HG03025 (cell line): ENCODE results near the gene MYMX.
"Not testable (repeated sequence)": the region's sequence is repeated elsewhere in the genome, so short reads cannot be mapped to it uniquely, and the experiment has no call there.

Experiments
- ATAC-seq: cut with Tn5 transposase; IDR thresholded peaks from one replicate; pipeline ENCODE4 v1.9.1; 2021; ENCODE audit warnings: mild to moderate bottlenecking, moderate library complexity; ENCODE audit not compliant: unreplicated experiment, low FRiP score

Gene MYMX

DNA sequence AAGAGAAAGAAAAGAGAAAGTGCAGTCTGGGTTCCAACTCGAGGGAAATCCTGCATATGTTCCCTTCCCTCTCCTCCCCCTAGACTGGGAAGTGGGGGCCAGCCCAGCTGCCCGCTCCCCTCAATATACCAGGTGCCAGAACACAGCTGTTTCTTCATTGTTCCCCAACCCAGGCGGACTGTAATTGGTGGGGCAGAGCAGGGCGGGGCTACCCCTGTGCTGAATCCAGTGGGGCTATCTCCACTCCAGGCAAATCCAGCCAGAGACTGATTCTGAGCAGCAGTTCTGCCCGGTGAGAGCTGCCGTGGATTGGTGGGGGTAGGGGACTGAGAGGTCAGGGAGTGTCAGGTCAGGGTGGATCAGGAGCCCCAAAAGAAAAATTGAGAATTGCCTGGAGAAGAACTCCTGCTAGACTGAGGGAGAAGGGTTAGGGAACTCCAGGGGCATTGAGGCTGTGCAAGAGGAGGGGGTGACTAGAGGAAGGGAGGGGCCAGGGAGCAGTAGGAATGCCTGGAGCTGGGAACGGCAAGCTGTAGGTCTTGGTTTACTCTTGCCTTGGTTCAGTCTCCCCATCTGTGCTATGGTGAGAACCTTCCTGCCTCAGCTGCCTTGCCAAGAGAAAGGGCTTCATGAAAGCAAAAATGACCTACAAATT lies at the start of gene MYMX:
TSS of gene MYMX (plus strand) at position 250 of the 655 bp plus-strand sequence. CDS start 546 bp downstream, outside the sequence.
- no peak for ATAC-seq

DNA sequence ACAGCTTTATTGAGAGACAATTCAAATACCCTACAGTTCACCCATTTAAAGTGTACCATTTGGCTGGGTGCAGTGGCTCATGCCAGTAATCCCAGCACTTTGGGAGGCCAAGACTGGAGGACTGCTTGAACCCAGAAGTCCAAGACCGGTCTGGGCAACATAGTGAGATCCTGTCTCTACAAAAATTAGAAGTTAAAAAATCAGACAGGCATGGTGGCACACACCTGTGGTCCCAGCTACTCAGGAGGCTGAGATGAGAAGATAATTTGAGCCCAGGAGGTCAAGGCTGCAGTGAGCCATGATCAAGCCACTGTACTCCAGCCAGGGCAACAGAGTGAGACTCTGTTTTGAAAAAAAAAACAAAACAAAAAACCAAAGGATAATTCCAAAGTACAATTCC lies 49.2 kb upstream of the MYMX start:
- ATAC-seq, result no peak

DNA sequence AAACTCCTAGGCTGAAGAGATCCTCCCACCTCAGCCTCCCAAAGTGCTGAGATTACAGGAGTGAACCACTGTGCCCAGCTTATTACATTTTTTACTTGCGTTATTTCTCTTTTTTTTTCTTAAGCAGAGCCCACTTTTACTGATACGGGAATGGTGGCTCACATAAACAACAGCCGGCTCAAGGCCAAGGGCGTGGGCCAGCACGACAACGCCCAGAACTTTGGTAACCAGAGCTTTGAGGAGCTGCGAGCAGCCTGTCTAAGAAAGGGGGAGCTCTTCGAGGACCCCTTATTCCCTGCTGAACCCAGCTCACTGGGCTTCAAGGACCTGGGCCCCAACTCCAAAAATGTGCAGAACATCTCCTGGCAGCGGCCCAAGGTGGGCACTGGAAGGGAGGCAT lies 47.6 kb upstream of the MYMX start:
- no peak for ATAC-seq

DNA sequence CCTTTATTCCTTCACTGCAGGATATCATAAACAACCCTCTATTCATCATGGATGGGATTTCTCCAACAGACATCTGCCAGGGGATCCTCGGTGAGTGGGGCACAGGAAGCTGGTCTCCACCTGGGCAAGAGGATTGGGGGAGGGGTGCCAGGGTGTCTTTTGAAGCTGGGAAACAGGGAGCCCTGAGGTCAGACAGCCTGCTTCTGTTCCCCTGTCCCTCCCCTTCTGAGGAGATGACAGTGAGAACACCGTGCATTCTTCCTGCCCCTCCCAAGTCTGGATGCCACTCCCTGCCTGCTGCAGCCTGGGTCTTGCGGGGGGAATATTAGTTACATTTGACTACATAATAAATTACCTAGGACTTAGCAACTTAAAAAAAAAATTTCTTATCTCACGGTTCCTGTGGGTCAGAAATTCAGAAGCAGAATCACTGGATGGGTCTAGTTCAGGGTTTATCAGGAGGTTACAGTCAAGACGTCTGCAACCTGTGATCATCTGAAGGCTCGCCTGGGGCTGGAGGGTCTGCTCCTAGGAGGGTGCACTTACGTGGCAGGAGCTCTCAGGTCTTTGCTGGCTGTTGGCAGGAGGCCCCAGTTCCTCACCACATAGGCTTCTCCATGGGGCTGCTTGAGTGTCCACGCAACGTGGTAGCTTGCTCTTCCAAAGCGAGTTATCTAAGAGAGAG lies 46.7 kb upstream of the MYMX start:
- no peak for ATAC-seq

DNA sequence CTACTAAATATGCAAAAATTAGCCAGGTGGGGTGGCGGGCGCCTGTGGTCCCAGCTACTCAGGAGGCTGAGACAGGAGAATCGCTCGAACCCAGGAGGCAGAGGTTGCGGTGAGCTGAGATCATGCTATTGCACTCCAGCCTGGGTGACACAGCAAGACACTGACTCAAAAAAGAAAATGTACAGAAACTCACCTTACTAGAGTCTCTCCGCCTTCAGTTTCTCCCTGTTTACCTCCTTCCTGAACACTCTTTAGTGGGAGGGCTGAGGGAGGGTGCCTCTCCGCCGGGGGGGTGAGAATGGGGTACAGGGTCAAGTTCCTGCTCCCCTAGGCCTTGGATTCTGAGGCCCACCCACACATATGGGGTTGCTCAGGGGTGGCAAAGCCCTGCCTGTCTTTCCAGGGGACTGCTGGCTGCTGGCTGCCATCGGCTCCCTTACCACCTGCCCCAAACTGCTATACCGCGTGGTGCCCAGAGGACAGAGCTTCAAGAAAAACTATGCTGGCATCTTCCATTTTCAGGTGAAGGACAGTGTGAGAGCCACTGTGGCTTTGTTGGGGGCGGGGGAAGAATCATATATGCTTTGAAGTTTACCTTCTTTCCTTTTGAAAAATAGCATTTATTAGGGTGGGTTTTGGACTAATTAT lies 44.7 kb upstream of the MYMX start:
- no peak for ATAC-seq

DNA sequence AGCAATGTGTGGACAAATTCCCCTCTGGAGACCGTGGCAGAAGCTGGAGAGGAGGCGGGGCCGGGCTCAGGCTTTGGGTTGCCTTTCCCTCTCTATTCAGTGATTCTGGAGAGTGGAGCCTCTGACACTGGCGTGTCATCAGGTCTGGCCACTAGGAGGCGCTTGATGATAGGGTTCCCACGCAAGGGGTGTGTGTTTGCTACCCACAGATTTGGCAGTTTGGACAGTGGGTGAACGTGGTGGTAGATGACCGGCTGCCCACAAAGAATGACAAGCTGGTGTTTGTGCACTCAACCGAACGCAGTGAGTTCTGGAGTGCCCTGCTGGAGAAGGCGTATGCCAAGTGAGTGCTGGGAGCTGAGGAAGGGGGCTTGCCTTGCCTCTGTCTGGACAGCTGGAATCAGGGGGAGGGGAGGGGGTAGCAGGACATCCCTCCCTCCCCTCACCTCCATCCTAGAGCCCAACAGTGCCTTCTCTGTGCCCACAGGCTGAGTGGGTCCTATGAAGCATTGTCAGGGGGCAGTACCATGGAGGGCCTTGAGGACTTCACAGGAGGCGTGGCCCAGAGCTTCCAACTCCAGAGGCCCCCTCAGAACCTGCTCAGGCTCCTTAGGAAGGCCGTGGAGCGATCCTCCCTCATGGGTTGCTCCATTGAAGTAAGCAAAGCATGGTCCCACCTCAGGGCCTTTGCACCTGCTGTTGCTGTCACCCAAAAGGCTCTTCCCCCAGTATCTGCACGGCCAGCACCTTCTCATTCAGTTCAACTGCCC lies 43.8 kb upstream of the MYMX start:
- peak; percentile 51 for ATAC-seq

DNA sequence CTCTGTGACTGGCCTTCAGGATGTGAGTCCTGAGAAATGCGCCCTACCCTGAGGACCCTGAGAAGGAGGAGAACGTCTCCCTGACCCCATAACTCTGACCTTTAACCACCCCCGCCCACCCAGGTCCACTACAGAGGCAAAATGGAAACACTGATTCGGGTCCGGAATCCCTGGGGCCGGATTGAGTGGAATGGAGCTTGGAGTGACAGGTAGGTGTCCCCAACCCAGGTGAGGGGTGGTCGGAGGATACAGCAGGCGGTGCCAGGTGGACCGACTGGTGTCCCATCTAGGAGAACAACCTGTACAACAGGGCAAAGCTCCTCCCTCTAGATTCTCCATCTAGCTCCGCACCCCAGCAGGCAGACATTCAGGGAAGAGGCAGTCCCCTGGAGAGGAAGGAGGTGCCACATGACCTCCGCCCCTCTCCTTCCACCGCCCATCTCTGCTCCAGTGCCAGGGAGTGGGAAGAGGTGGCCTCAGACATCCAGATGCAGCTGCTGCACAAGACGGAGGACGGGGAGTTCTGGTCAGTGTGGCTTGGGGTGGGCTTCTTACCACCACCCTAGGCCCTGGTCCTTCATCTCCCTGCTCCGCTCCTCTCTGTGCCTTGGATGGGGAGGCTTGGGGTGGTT lies 40.5 kb upstream of the MYMX start:
- no peak for ATAC-seq

DNA sequence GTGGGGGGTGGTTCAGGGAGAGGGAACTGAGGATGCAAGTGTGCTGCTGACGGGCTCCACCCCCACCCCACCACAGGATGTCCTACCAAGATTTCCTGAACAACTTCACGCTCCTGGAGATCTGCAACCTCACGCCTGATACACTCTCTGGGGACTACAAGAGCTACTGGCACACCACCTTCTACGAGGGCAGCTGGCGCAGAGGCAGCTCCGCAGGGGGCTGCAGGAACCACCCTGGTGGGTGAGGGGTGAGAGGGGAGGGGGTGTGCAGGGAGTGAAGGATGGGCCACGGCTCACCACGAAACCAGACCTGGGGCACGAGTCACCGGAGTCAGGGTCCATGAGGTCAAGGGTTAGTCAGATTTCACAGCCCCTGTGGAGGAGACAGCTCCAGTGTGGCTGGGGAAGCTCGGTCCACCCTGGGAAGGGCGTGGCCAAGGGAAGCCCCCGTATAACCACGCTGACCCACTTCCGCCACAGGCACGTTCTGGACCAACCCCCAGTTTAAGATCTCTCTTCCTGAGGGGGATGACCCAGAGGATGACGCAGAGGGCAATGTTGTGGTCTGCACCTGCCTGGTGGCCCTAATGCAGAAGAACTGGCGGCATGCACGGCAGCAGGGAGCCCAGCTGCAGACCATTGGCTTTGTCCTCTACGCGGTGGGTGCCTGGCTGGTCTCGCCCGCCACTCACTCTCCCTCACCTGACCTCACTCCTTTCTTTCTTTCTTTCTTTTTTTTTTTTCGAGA lies 39.8 kb upstream of the MYMX start:
- ATAC-seq, result no peak

DNA sequence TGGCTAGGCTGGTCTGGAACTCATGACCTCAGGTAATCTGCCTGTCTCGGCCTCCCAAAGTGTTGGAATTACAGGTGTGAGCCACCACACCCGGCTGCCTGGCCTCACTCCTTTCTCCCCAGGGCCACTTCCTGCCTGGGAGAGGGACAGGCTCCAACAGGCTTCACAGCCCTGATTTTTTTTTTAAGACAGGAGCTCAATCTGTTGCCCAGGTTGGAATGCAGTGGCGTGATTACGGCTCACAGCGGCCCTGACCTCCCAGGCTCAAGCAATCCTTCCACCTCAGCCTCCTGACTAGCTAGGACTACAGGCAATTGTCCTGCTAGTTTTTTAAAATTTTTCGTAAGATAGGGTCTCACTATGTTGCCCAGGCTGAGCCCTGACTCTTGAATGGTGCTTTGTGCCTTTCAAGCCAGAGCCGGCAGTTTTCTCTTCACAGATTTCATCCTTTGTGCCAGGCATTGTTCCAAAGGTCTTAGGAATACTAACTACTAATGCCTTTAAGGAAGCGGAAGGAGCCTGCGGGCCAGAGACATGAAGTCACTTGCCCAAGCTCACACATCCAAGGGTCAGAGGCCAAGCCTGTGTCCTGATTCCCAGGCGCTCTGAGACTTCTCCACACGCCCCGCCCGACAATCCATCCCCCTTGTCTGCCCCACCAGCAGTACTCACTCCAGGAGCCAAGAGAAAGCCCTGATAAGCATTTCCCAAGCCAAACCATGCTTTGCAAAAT lies 38.9 kb upstream of the MYMX start:
- ATAC-seq, result no peak

DNA sequence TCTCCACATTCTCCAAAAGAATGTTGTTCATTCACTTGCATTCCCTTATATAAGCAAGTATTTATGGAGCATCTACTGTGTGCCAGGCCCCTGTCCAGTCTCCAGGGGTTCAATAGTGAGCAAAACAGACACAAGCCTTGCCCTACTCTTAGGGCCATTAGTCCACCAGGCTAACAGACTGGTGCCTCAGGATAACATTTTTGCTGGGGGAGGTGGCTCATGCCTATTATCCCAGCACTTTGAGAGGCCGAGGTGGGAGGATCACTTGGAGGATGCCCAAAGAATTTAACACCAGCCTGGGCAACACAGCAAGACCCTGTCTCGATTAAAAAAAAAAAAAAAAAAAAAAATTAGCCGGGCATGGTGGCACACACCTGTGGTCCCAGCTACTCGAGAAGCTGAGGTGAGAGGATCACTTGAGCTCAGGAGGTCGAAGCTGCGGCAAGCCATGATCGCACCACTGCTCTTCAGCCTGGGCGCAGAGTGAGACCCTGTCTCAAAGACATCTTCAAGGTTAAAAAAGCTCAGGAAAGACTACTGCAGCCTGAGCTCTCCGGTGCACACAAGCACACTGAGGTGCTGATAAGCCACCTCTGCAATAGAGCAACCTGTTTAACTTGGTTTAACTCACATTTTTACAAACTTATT lies 38.2 kb upstream of the MYMX start:
- no peak for ATAC-seq

DNA sequence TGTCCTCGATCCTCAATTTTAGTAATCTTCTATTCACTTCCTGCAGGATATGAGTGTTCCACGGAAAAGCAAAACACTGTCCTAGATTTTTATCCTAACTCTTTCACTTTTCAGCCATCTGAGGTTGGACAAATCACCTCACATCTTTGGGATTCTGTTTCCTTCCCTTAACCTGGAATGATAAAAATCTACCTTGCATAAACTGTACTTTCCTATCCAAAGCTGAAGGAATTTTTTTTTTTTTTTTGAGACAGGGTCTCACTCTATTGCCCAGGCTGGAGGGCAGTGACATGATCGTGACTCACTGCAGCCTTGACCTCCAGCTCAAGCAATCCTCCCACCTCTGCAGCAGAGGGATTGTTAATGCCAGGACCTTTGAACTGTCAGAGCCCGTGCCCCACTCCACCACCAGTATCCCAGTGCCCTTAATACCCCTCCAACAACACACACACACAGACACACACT lies 37.6 kb upstream of the MYMX start:
- ATAC-seq, result no peak

DNA sequence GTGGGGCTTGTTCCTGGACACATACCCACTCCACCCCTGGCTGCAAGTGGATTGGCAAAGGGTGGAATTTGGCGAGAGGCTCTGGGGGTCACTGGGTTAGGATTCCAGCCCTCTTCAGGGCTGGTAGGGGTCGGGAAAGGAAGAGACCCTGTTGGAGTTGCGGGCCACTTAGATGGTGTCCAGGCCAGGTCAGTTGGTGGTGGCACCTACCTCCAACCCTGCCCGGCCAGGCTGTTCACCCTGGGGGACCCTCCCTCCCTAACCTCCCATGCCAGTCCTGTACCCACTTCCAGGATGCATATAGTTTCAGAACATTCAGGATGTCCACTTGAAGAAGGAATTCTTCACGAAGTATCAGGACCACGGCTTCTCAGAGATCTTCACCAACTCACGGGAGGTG lies 37.1 kb upstream of the MYMX start:
- no peak for ATAC-seq

DNA sequence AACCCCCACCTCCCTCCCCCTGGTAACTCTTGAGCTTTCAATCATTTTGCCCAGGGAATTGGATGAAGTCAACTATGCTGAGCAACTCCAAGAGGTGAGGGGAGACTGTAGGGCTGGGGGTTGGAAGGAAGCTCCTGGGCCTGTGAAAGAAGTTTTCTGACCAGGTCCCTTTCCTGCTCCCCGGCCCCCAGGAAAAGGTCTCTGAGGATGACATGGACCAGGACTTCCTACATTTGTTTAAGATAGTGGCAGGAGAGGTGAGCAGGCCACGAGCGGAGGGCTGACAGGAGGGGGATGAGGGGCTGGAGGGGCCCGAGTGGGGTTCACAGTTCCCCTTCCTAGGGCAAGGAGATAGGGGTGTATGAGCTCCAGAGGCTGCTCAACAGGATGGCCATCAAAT lies 36.3 kb upstream of the MYMX start:
- no peak for ATAC-seq

DNA sequence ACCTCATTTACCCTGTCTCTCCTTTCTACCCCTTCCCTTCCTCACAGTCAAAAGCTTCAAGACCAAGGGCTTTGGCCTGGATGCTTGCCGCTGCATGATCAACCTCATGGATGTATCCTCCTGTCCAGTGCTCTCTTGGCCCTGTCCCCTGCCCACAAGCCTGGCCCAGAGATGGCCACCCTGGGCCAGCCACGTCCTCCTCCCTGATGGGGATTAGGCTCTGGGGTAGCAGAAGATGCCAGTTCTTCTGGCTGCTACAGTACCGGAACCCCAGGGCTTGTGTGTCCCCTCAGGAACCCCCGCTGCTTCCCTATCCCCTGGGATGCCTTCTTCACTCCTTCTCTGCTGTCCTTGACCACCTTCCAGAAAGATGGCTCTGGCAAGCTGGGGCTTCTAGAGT lies 35.8 kb upstream of the MYMX start:
- ATAC-seq, result no peak

DNA sequence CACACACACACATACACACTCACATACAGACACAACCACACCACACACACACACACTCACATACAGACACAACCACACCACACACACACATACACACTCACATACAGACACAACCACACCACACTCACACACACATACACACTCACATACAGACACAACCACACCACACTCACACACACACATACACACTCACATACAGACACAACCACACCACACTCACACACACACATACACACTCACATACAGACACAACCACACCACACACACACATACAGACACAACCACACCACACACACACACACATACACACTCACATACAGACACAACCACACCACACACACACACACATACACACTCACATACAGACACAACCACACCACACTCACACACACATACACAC lies 34.9 kb upstream of the MYMX start:
- not testable (repeated sequence) for ATAC-seq

DNA sequence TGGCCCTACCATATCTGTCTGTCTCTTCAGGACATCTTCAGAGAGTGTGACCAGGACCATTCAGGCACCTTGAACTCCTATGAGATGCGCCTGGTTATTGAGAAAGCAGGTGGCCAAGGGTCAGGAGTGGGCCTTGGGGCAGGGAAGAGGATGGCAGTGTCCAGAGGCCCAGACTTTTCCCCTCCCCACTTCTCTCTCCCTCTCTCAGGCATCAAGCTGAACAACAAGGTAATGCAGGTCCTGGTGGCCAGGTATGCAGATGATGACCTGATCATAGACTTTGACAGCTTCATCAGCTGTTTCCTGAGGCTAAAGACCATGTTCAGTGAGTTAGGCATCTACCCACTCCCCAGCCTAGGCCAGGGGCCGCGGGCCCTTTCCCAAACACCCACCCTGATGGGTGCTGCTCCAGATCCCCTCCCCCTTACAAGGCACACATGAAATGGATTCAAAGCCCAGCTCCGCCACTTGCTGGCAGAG lies 33.8 kb upstream of the MYMX start:
- ATAC-seq, result no peak

DNA sequence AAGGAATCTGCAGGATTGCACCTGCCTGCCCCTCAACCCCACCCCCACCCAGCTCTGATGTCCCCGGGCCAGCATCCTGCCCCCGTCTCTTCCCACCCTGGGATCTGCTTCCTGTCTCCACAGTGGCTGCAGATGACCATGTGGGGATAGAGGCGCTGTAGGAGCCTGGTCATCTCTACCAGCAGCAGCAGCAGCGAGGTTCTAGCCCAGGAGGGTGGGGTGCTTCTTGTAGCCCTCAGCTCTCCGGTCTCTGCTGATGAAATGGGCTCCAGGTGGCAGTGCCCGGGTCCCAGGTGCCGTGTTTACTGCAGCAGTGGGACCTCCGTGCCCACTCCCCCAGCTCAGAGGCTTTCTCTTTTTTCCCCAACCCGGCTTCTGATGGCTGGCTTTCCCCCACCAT lies 32.9 kb upstream of the MYMX start:
- ATAC-seq, result no peak

DNA sequence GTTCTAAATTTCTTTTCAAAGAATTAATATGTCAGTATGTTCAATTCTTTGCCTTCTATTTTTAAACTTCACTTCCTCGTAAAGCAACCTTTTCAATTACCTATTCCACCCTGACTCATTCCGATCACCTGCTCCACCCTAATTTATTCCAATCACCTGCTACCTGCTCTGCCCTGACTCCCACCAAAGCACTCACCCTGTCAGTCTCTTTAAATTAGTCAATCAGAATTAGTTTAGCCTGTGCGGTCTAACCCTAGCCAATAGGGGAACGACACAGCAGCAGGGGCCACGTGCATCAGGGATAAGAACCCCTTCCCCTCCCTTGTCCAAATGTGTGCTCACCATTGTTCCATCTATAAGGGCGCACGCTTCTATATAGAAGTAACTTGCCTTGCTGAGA lies 31.4 kb upstream of the MYMX start:
- not testable (repeated sequence) for ATAC-seq
